Activated naive CD8-positive, alpha-beta T cell treated with anti-CD3 and anti-CD28 coated beads, Interleukin-2, amount 50 U/mL, for 16 hours (primary cell): ENCODE results near the gene FIGNL2.
"Not testable (repeated sequence)": the region's sequence is repeated elsewhere in the genome, so short reads cannot be mapped to it uniquely, and the experiment has no call there.

Experiments
- DNase-seq: peaks from one replicate; pipeline ENCODE4 v3.0.0-alpha.2; 2020; ENCODE audit warnings: low read depth, low spot score

Gene FIGNL2

GRCh38 chr12:51848326-51848727, at the start of gene FIGNL2:
Gene FIGNL2, minus strand, starts transcription at chr12:51848718. Its CDS starts 26,305 bp downstream, at chr12:51822413.
- DNase-seq, result no peak

GRCh38 chr12:51897181-51897580, 48.7 kb upstream of the FIGNL2 start:
- no peak for DNase-seq

GRCh38 chr12:51896236-51896635, 47.7 kb upstream of the FIGNL2 start:
- no peak for DNase-seq

GRCh38 chr12:51895378-51896135, 47.0 kb upstream of the FIGNL2 start:
- no peak for DNase-seq

- DNase-seq, result no peak
These were observed 45.3 kb upstream of the FIGNL2 start for GRCh38 chr12:51893786-51894185.

GRCh38 chr12:51891843-51892242, 43.3 kb upstream of the FIGNL2 start:
- DNase-seq, result no peak

GRCh38 chr12:51890511-51891171, 42.1 kb upstream of the FIGNL2 start:
- DNase-seq, result no peak

- DNase-seq, result no peak
These were observed 41.6 kb upstream of the FIGNL2 start for GRCh38 chr12:51890133-51890464.

GRCh38 chr12:51889216-51890132, 41.0 kb upstream of the FIGNL2 start:
- no peak for DNase-seq

- no peak for DNase-seq
These were observed 40.0 kb upstream of the FIGNL2 start for GRCh38 chr12:51888316-51889215.

- no peak for DNase-seq
These were observed 39.2 kb upstream of the FIGNL2 start, which contains the start of gene ANKRD33 for GRCh38 chr12:51887476-51888315. Gene ANKRD33, plus strand, starts transcription at chr12:51888103. Its CDS starts 84 bp downstream, at chr12:51888187.

GRCh38 chr12:51886021-51886710, 37.6 kb upstream of the FIGNL2 start:
- DNase-seq, result no peak

GRCh38 chr12:51885294-51886020, 36.9 kb upstream of the FIGNL2 start:
- not testable (repeated sequence) for DNase-seq

- DNase-seq, result no peak
These were observed 36.2 kb upstream of the FIGNL2 start for GRCh38 chr12:51884676-51885229.

GRCh38 chr12:51883998-51884675, 35.6 kb upstream of the FIGNL2 start:
- no peak for DNase-seq

GRCh38 chr12:51883295-51883694, 34.8 kb upstream of the FIGNL2 start:
- no peak for DNase-seq

- no peak for DNase-seq
These were observed 30.6 kb upstream of the FIGNL2 start for GRCh38 chr12:51879102-51879501.

GRCh38 chr12:51874486-51874885, 26.0 kb upstream of the FIGNL2 start:
- no peak for DNase-seq
